GM19043 (cell line): ENCODE results near the gene HSPBP1.

Experiments
- ATAC-seq: cut with Tn5 transposase; IDR thresholded peaks from one replicate; pipeline ENCODE4 v1.9.1; 2021; ENCODE audit warnings: low read depth; ENCODE audit not compliant: unreplicated experiment

The HSPBP1 gene

GRCh38 chr19:55305491-55305890, 25.6 kb upstream of the HSPBP1 start:
- no peak for ATAC-seq

- no peak for ATAC-seq
These were observed 25.1 kb upstream of the HSPBP1 start for GRCh38 chr19:55304980-55305379.

GRCh38 chr19:55304279-55304978, 24.5 kb upstream of the HSPBP1 start:
- ATAC-seq, result no peak

- no peak for ATAC-seq
These were observed 23.6 kb upstream of the HSPBP1 start for GRCh38 chr19:55303477-55303876.

GRCh38 chr19:55302318-55302703, 22.4 kb upstream of the HSPBP1 start:
- no peak for ATAC-seq

DNA sequence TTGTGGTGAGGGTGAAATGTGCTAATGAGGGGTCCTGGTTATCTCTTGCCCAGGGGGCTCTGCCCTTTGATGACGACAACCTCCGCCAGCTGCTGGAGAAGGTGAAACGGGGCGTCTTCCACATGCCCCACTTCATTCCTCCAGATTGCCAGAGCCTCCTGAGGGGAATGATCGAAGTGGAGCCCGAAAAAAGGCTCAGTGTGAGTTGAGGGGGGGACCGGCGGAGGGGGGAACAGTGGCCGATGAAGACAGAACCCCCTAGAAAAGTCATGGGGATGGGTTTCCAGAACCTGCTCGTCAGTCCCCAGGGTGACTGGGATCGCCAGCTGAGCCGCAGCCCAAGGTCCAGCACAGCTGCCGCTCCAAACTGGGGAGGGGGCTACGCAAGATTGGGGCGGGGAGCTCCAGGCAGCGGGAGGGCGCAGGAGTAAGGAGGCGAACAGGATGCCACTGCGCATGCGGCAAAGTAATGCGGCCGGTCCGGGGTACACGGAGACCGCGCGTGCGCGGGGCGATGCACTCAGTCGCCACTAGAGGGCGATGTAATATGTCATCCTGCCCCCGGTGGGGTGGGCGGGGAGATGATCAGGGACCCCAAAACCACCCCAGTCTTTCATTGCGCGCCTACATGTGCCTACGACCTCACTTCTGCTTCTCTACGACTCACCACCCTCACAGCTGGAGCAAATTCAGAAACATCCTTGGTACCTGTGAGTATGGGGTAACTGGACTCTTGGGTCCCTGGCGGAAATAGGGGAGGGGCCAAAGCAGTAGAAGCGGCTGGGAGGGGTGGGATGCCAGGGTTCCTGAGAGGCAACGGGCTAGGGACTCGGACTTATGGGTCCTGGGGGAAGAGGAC, 21.8 kb upstream of the HSPBP1 start:
- ATAC-seq, result no peak

DNA sequence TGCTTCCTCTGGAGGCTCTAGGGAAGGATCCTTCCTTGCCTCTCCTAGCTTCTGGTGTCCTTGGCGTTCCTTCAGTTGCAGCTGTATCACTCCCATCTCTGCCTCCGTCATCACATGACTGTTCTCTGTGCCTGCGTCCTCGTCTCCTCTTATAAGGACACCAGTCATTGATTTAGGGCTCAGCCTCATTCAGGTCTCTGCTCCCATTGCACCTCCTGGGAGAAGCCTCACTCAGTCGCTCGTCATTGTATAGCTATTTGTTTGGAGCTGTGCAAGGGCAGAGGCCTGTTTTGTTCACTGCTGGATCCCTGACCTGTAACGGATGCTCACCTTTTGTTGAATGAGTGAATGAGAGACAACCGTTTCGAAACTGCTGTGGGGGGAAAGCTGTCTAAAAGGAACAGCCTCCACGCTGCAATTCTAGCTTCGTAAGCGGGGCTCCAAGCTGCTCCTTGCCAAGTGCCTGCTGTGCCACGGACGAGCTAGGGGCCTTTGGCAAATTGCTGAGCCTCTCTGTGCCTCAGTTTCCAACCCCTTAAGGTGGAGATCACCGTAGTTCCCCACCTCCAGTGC, 21.1 kb upstream of the HSPBP1 start:
- ATAC-seq, result no peak

- no peak for ATAC-seq
These were observed 20.1 kb upstream of the HSPBP1 start for GRCh38 chr19:55299991-55300390.

- no peak for ATAC-seq
These were observed 17.4 kb upstream of the HSPBP1 start for GRCh38 chr19:55297267-55297666.

DNA sequence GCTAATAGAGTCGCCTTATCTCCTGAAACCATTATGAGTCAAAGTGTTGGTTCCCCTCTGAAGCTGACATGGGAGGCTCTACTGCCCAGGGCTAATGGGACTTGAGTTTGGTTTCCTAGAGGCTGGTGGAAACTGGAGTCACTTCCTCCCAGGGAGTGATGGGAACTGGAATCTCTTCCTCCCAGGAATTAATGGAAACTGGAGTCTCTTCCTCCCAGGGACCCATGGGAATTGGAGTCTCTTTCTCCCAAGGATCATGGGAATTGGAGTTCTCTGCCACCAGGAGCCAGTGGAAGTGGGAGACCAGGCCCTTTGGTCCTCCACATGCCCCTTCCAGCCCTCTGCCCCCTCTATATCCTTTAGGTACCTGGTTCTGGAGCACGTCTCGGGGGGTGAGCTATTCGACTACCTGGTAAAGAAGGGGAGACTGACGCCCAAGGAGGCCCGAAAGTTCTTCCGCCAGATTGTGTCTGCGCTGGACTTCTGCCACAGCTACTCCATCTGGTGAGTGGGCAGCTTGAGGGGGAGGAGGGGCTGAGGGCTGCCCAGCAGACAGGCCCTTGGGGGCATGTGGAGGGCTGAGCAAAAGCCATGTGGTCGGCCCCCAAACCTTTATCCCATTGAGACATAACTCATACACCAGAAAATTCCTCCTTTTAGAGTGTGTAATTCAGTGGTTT, 9.3 kb upstream of the HSPBP1 start:
- no peak for ATAC-seq

- ATAC-seq, result no peak
These were observed 7.6 kb upstream of the HSPBP1 start for GRCh38 chr19:55287361-55288079.

DNA sequence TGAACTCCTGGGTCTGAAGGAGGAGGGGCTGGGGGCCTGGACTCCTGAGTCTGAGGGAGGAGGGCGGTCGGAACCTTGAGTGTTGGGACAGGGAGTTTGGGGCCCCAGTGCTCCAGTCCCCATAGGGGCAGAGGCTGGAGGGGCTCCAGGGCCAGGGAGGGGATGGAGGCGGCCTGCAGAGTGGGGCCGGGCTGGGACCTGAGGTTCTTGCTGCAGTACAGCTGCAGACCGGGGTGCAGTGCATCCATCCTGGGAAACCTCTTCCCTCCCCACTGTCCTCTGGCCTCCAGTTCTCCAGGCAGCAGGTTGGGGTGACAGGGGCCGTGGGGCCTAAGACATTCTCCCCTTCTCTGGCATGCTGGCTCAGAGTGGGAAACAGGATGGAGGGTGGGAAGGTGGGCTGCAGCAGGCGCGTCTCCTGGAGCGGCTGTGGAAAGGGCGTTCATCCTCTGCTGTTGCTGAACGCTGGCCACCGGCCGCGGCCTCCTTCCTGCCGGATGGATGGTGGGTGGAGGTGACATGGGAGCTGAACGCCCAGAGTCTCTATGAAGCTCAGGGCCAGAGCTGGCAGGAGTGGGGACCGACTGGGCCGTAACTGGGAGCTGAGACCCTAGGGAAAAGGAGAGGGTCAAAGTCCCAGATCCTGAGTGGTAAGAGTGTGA, 5.5 kb upstream of the HSPBP1 start:
- ATAC-seq, result no peak

- ATAC-seq, result no peak
These were observed 4.6 kb upstream of the HSPBP1 start for GRCh38 chr19:55284405-55285058.

- ATAC-seq, result no peak
These were observed 3.9 kb upstream of the HSPBP1 start, which contains the start of gene BRSK1 for GRCh38 chr19:55283548-55284377. Gene BRSK1, plus strand, starts transcription at chr19:55283997. Its CDS starts 446 bp downstream, at chr19:55284443.

- ATAC-seq, result no peak
These were observed 570 bp downstream of the HSPBP1 start for GRCh38 chr19:55279340-55279739.

- ATAC-seq, result no peak
These were observed 1.3 kb downstream of the HSPBP1 start for GRCh38 chr19:55278391-55279135.

DNA sequence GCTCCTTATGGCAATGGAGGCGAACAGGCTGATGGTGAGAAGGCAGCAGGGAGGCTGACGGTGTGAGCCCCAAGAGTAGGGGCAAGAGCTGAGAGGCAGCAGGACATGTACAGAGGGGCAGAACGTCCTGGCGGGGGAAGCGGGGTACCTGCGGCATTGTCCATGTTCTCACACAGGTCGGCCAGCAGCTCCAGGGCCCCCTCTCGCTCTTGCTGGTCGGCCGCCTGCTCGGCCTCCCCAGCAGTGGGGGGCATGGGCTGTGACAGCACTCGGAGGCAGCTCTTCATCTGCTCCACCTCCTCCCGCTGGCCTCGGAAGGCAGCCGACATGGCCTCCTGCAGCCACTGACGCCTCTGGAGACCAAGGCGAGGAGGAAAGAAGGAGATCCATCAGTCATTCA, 2.4 kb downstream of the HSPBP1 start:
- no peak for ATAC-seq
